ENCODE data around the gene BRSK2.

DNA sequence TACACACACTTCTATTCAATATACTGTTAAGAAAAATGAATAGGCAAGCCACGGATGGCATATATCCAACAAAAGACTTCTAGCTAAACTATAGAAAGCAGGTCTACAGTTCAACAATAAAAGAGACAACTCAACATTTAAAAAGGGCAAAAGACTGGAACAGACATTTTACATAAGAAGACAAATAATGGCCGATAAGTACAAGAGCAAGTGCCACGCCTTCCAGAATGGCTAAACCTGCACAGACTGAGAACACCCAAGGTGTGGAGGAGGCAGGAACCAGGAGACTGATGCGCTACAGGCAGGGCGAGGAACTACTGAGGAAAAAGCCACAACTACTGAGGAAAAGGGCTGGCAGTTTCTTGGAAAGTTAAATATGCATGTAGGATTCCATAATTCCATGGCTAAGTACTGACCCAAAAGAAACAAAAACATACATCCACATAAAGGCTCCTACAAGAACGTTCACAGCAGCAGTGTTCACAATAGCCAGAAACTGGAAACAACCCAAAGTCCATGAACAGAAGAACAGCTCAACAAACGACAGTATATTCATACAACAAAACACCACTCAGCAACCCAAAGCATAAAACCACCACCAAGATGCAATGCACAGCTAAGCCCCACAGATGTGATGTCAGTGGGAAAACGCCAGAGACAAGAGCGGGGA lies 106.5 kb downstream of the BRSK2 start:
- no peak for TF ChIP-seq POLR2A (IDR thresholded peaks at IDR 0.05)
- TF ChIP-seq, protein P1, sequence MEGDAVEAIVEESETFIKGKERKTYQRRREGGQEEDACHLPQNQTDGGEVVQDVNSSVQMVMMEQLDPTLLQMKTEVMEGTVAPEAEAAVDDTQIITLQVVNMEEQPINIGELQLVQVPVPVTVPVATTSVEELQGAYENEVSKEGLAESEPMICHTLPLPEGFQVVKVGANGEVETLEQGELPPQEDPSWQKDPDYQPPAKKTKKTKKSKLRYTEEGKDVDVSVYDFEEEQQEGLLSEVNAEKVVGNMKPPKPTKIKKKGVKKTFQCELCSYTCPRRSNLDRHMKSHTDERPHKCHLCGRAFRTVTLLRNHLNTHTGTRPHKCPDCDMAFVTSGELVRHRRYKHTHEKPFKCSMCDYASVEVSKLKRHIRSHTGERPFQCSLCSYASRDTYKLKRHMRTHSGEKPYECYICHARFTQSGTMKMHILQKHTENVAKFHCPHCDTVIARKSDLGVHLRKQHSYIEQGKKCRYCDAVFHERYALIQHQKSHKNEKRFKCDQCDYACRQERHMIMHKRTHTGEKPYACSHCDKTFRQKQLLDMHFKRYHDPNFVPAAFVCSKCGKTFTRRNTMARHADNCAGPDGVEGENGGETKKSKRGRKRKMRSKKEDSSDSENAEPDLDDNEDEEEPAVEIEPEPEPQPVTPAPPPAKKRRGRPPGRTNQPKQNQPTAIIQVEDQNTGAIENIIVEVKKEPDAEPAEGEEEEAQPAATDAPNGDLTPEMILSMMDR (IDR thresholded peaks at IDR 0.05), result no peak
